H1 (cell line): Measurements from ENCODE around the gene MACF1. TPM values are rescaled to one million over a fixed set of nuclear protein-coding genes. Genes with fewer than 3 reads are reported as not detected.

Experiments
- CTCF ChIA-PET: fragments of 300-600 bp; sonication (Branson Sonifier 250); formaldehyde crosslinking; loops from one replicate; lab custom pipeline; 2021; ENCODE audit not compliant: partially characterized antibody; lab: Charles Lee
- POLR2A ChIA-PET: fragments of 300-600 bp; sonication (Branson Sonifier 250); formaldehyde crosslinking; loops from one replicate; lab custom pipeline; 2021; ENCODE audit warnings: inconsistent platforms; ENCODE audit not compliant: partially characterized antibody; lab: Charles Lee
- DNase-seq, 2 experiments: peaks; one replicate each; pipeline versions ENCODE4 v3.0.0 to v3.0.0-alpha.2; 2010 to 2022; ENCODE audit warnings: low spot score in 2 of 2, low read depth in 1 of 2, mixed read lengths in 1 of 2
- FAIRE-seq: peaks from 2 replicates; lab custom pipeline; 2011; peaks lifted over from hg19 to GRCh38; lab: Jason Lieb, UNC
- H2AFZ ChIP-seq: 2 replicates; pipeline ENCODE4 v1.8.1; 2012; ENCODE audit warnings: low read length, inconsistent platforms
- H2AK5ac ChIP-seq: 2 replicates; pipeline ENCODE4 v1.6.1; 2013; ENCODE audit warnings: low read depth, low read length
- H2BK120ac ChIP-seq: replicated peaks from 2 replicates; pipeline ENCODE3; 2013; ENCODE audit warnings: low read depth, low read length, inconsistent platforms
- H2BK12ac ChIP-seq: 2 replicates; pipeline ENCODE4 v1.6.1; 2013; ENCODE audit warnings: low read depth, low read length
- H2BK15ac ChIP-seq: 2 replicates; pipeline ENCODE4 v1.6.1; 2013; ENCODE audit warnings: low read length
- H2BK20ac ChIP-seq: 2 replicates; pipeline ENCODE4 v1.6.1; 2013; ENCODE audit warnings: low read length
- H2BK5ac ChIP-seq: 2 replicates; pipeline ENCODE4 v1.6.1; 2013; ENCODE audit warnings: low read depth, low read length
- H3K14ac ChIP-seq: 2 replicates; pipeline ENCODE4 v1.6.1; 2013; ENCODE audit warnings: inconsistent platforms; ENCODE audit not compliant: insufficient read length
- H3K18ac ChIP-seq: 2 replicates; pipeline ENCODE4 v1.6.1; 2013; ENCODE audit warnings: low read length; ENCODE audit errors: extremely low read depth
- H3K23ac ChIP-seq: 2 replicates; pipeline ENCODE4 v1.6.1; 2013; ENCODE audit warnings: inconsistent platforms; ENCODE audit not compliant: insufficient read length
- H3K23me2 ChIP-seq: 2 replicates; pipeline ENCODE4 v1.6.1; 2013; ENCODE audit warnings: low read depth, low read length
- H3K27ac ChIP-seq: 2 replicates; pipeline ENCODE4 v1.6.1; 2011; ENCODE audit warnings: low read depth, low read length, inconsistent platforms
- H3K27me3 ChIP-seq, 4 experiments: replicated peaks in 1 of 4; 1 replicate in 1 of 4; 2 replicates in 3 of 4; pipeline versions ENCODE4 v1.6.1 to v1.8.1; 2011 to 2013; ENCODE audit warnings: low read length in 3 of 4, mild to moderate bottlenecking in 3 of 4, inconsistent platforms in 2 of 4, mixed read lengths in 2 of 4, moderate library complexity in 1 of 4; ENCODE audit not compliant: control insufficient read depth in 3 of 4, insufficient read depth in 3 of 4; ENCODE audit errors: extremely low read depth in 1 of 4
- H3K36me3 ChIP-seq, 4 experiments: 2 replicates each; pipeline versions ENCODE4 v1.6.1 to v1.8.1; 2011 to 2013; ENCODE audit warnings: mild to moderate bottlenecking in 4 of 4, low read length in 3 of 4, moderate library complexity in 2 of 4, control low read depth in 1 of 4, inconsistent platforms in 1 of 4; ENCODE audit not compliant: insufficient read depth in 4 of 4, control insufficient read depth in 2 of 4
- H3K4ac ChIP-seq: replicated peaks from 2 replicates; pipeline ENCODE3; 2013; ENCODE audit warnings: low read length, low read depth, mixed read lengths, inconsistent platforms; ENCODE audit not compliant: insufficient read length
- H3K4me1 ChIP-seq, 4 experiments: replicated peaks in 1 of 4; 1 replicate in 1 of 4; 2 replicates in 3 of 4; pipeline versions ENCODE4 v1.6.1 to v1.8.1; 2011 to 2013; ENCODE audit warnings: low read length in 3 of 4, inconsistent platforms in 2 of 4, mixed read lengths in 1 of 4; ENCODE audit not compliant: insufficient read depth in 4 of 4, control insufficient read depth in 3 of 4
- H3K4me2 ChIP-seq, 2 experiments: 2 replicates each; pipeline versions ENCODE4 v1.6.1 to v1.8.1; 2011 to 2013; ENCODE audit warnings: low read depth in 2 of 2, low read length in 2 of 2, control low read depth in 1 of 2, inconsistent platforms in 1 of 2, mild to moderate bottlenecking in 1 of 2; ENCODE audit not compliant: insufficient read depth in 1 of 2
- H3K4me3 ChIP-seq, 4 experiments: fragments of 200-600, 300-600 bp in 1 of 4; sonication (generic), shearing (Covaris generic), sonication (Bioruptor Twin) in 1 of 4; 2 replicates each; pipeline versions ENCODE4 v1.5.1 to v1.8.1; 2011 to 2016; ENCODE audit warnings: low read length in 4 of 4, low read depth in 3 of 4, control low read depth in 2 of 4, inconsistent platforms in 2 of 4, mild to moderate bottlenecking in 2 of 4, mixed read lengths in 1 of 4, moderate library complexity in 1 of 4; ENCODE audit not compliant: insufficient read depth in 2 of 4; ENCODE audit errors: extremely low read depth in 1 of 4
- H3K56ac ChIP-seq: replicated peaks from 2 replicates; pipeline ENCODE3; 2013; ENCODE audit warnings: low read depth, mild to moderate bottlenecking, mixed read lengths, low read length, inconsistent platforms; ENCODE audit not compliant: insufficient read length
- H3K79me1 ChIP-seq: 2 replicates; pipeline ENCODE4 v1.6.1; 2013; ENCODE audit warnings: low read depth, low read length, control low read depth
- H3K79me2 ChIP-seq, 2 experiments: 2 replicates each; pipeline versions ENCODE4 v1.6.1 to v1.8.1; 2012 to 2013; ENCODE audit warnings: low read length in 2 of 2, mild to moderate bottlenecking in 2 of 2, inconsistent platforms in 1 of 2; ENCODE audit not compliant: insufficient read depth in 2 of 2, control insufficient read depth in 1 of 2
- H3K9ac ChIP-seq, 4 experiments: replicated peaks in 1 of 4; 1 replicate in 1 of 4; 2 replicates in 3 of 4; pipeline versions ENCODE4 v1.6.1 to v1.8.1; 2011 to 2013; ENCODE audit warnings: low read depth in 3 of 4, low read length in 3 of 4, control low read depth in 2 of 4, mild to moderate bottlenecking in 2 of 4, moderate library complexity in 2 of 4, inconsistent platforms in 1 of 4; ENCODE audit errors: extremely low read depth in 1 of 4
- H3K9me3 ChIP-seq, 2 experiments: 2 replicates each; pipeline versions ENCODE4 v1.6.1 to v1.8.1; 2012 to 2013; ENCODE audit warnings: mild to moderate bottlenecking in 2 of 2, moderate library complexity in 2 of 2, control low read depth in 1 of 2, inconsistent platforms in 1 of 2, low read depth in 1 of 2, low read length in 1 of 2, mixed read lengths in 1 of 2; ENCODE audit not compliant: insufficient read depth in 2 of 2
- H4K20me1 ChIP-seq, 2 experiments: replicated peaks in 1 of 2; 2 replicates each; pipeline versions ENCODE3 to v1.8.1; 2011 to 2013; ENCODE audit warnings: inconsistent platforms in 2 of 2, low read length in 2 of 2, mild to moderate bottlenecking in 1 of 2; ENCODE audit not compliant: insufficient read depth in 2 of 2, control insufficient read depth in 1 of 2
- H4K5ac ChIP-seq: 2 replicates; pipeline ENCODE4 v1.6.1; 2013; ENCODE audit warnings: low read length, low read depth, mixed read lengths, inconsistent platforms; ENCODE audit not compliant: insufficient read length
- H4K8ac ChIP-seq: 2 replicates; pipeline ENCODE4 v1.8.0; 2013; ENCODE audit warnings: mild to moderate bottlenecking, moderate library complexity, low read length, inconsistent platforms; ENCODE audit not compliant: insufficient read depth; ENCODE audit errors: extremely low read depth
- H4K91ac ChIP-seq: replicated peaks from 2 replicates; pipeline ENCODE3; 2013; ENCODE audit warnings: low read length, mixed read lengths, inconsistent platforms; ENCODE audit not compliant: insufficient read length
- whole genome bisulfite sequencing, 2 experiments: shearing (Covaris generic) in 1 of 2; methylation state at CpG; one replicate each; pipeline versions ENCODE4 v1.1.6 to v1.1.7; 2013 to 2015; ENCODE audit warnings: low lambda C conversion rate in 2 of 2, mixed read lengths in 2 of 2, inconsistent platforms in 1 of 2, low coverage in 1 of 2, missing lambda C conversion rate in 1 of 2; ENCODE audit not compliant: insufficient replicate concordance in 2 of 2, insufficient coverage in 1 of 2, insufficient read length in 1 of 2; ENCODE audit errors: extremely low coverage in 1 of 2, missing lambda C conversion rate in 1 of 2; 5-methylcytosine and 5-hydroxymethylcytosine counted together
- polyA plus RNA-seq, 7 experiments: library from polyadenylated mRNA; depleted of rRNA in 3 of 7; stranded (reverse) in 5 of 7; unstranded in 2 of 7; fragments of >200 nt in 5 of 7; fragments of 200-250 nt in 2 of 7; gene quantifications; 1 replicate in 5 of 7; 2 replicates in 1 of 7; 4 replicates in 1 of 7; pipeline versions ENCODE4 v1.2.1 to v1.2.3, GENCODE V29; 2011 to 2013; ENCODE audit warnings: missing spikeins in 2 of 7, mixed read lengths in 2 of 7
- total RNA-seq: library from RNA; stranded (reverse); fragmentation: NEBNext Ultra II Directional; extraction: Animal tissue kit (Norgen Biotek cat#: 25700); gene quantifications from 2 replicates; pipeline ENCODE4 v1.2.1, GENCODE V29; 2021

Gene MACF1
- total and polyA plus RNA-seq, 2 of the 8 experiments (the other 6 are each of a cell fraction or from before 2014, with no cell fraction given) = 59.8 to 285 TPM

GRCh38 chr1:39484564-39484963 lies 280.1 kb downstream of the MACF1 start:
- 90% methylated on average over 7 of the region's 7 CpGs; no CpG with 5 or more reads in 1 of the 2 experiments for WGBS, 2 experiments
- no peak for DNase-seq
- peaks cover 9 to 54% (median 38%) of the 10 kb centered on the region in 4 experiments; a peak in 7 of 8 replicates for H3K36me3 ChIP-seq
- no peak overlapping the region for H3K4me3 ChIP-seq
- H2AK5ac ChIP-seq = no peak overlapping the region
- no peak overlapping the region for H3K18ac ChIP-seq
- no peak overlapping the region for H4K91ac ChIP-seq
- no peak overlapping the region for H3K4me2 ChIP-seq
- H3K4me1 ChIP-seq = no peaks in the 10 kb centered on the region
- no peak overlapping the region for H4K8ac ChIP-seq
- CTCF ChIA-PET = interaction anchor here (3.8 kb wide), 1 partner anchor 54 kb away, joined by 13 read pairs; no protein-coding TSS in a partner anchor
- no peak for FAIRE-seq
- no peak overlapping the region for H2BK15ac ChIP-seq
- H2BK12ac ChIP-seq = no peak overlapping the region
- no peaks in the 10 kb centered on the region for H3K23me2 ChIP-seq
- H3K79me1 ChIP-seq = no peaks in the 10 kb centered on the region
- H4K20me1 ChIP-seq = peaks cover 2 to 4% of the 10 kb centered on the region in 2 experiments
- H3K14ac ChIP-seq = no peak overlapping the region
- H2BK5ac ChIP-seq = no peak overlapping the region
- POLR2A ChIA-PET = no interaction called here
- no peak overlapping the region for H3K23ac ChIP-seq
- no peak overlapping the region for H2AFZ ChIP-seq
- no peak overlapping the region for H2BK120ac ChIP-seq
- no peak overlapping the region for H2BK20ac ChIP-seq
- H4K5ac ChIP-seq = no peak overlapping the region
- no peak overlapping the region for H3K27ac ChIP-seq
- peaks cover 2 to 4% (median 2%) of the 10 kb centered on the region in 4 experiments for H3K27me3 ChIP-seq
- no peaks in the 10 kb centered on the region for H3K79me2 ChIP-seq
- no peak overlapping the region for H3K9ac ChIP-seq
- H3K9me3 ChIP-seq = no peaks in the 10 kb centered on the region
- no peak overlapping the region for H3K56ac ChIP-seq
- H3K4ac ChIP-seq = no peak overlapping the region
